IPS-20b (cell line): ENCODE data around the gene TRIM31.

Experiments used
- H3K27ac ChIP-seq: one replicate; pipeline ENCODE4 v1.5.1; 2013; ENCODE audit warnings: low read length
- H3K27me3 ChIP-seq: 2 replicates; pipeline ENCODE4 v1.6.1; 2013; ENCODE audit warnings: mild to moderate bottlenecking, low read length, inconsistent platforms; ENCODE audit not compliant: insufficient read depth
- H3K36me3 ChIP-seq: 2 replicates; pipeline ENCODE4 v1.6.1; 2013; ENCODE audit warnings: low read depth, mild to moderate bottlenecking, inconsistent platforms, low read length, moderate library complexity; ENCODE audit not compliant: insufficient read depth
- H3K4me1 ChIP-seq: 2 replicates; pipeline ENCODE4 v1.6.1; 2013; ENCODE audit warnings: mild to moderate bottlenecking, control low read depth, inconsistent platforms, low read length, moderate library complexity; ENCODE audit not compliant: insufficient read depth
- H3K4me3 ChIP-seq: 2 replicates; pipeline ENCODE4 v1.5.1; 2013; ENCODE audit warnings: mild to moderate bottlenecking, low read length, inconsistent platforms
- H3K9ac ChIP-seq: 2 replicates; pipeline ENCODE4 v1.6.1; 2013; ENCODE audit warnings: low read depth, mild to moderate bottlenecking, inconsistent platforms, low read length, moderate library complexity
- H3K9me3 ChIP-seq: 2 replicates; pipeline ENCODE4 v1.6.1; 2013; ENCODE audit warnings: mild to moderate bottlenecking, low read depth, low read length, inconsistent platforms; ENCODE audit not compliant: insufficient read depth

Gene TRIM31, protein sequence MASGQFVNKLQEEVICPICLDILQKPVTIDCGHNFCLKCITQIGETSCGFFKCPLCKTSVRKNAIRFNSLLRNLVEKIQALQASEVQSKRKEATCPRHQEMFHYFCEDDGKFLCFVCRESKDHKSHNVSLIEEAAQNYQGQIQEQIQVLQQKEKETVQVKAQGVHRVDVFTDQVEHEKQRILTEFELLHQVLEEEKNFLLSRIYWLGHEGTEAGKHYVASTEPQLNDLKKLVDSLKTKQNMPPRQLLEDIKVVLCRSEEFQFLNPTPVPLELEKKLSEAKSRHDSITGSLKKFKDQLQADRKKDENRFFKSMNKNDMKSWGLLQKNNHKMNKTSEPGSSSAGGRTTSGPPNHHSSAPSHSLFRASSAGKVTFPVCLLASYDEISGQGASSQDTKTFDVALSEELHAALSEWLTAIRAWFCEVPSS

GRCh38 chr6:30113003-30113759 is at the start of gene TRIM31:
TSS of gene TRIM31 (minus strand) at chr6:30113090. CDS start at chr6:30112805, 285 bp downstream.
- H3K4me1 ChIP-seq: no peaks in the 10 kb centered on the region
- H3K27me3 ChIP-seq: peaks cover 40% of the 10 kb centered on the region
- H3K9ac ChIP-seq: no peak within 1 kb of the TSS
- H3K4me3 ChIP-seq: no peak within 1 kb of the TSS
- no peaks in the 10 kb centered on the region for H3K36me3 ChIP-seq
- no peaks in the 10 kb centered on the region for H3K9me3 ChIP-seq
- no peak within 1 kb of the TSS for H3K27ac ChIP-seq

GRCh38 chr6:30162265-30163089 is 49.6 kb upstream of the TRIM31 start:
- Histone ChIP-seq H3K27ac (no peak overlapping the region), H3K27me3 (peaks cover 10% of the 10 kb centered on the region; the same call in 1 of the 2 replicates), H3K9me3 (no peaks in the 10 kb centered on the region), H3K4me1 (no peaks in the 10 kb centered on the region), H3K9ac (no peak overlapping the region), H3K36me3 (no peaks in the 10 kb centered on the region), H3K4me3 (no peak overlapping the region)

- H3K4me3 ChIP-seq: no peak within 1 kb of the TSS
- peaks cover 4% of the 10 kb centered on the region; the same call in 1 of the 2 replicates for H3K27me3 ChIP-seq
- no peak within 1 kb of the TSS for H3K9ac ChIP-seq
- H3K9me3 ChIP-seq: no peaks in the 10 kb centered on the region
- no peak within 1 kb of the TSS for H3K27ac ChIP-seq
- H3K4me1 ChIP-seq: no peaks in the 10 kb centered on the region
- H3K36me3 ChIP-seq: no peaks in the 10 kb centered on the region
These were observed 48.1 kb upstream of the TRIM31 start, which contains the start of gene TRIM10 for GRCh38 chr6:30160785-30161531. TSS of gene TRIM10 (minus strand) at chr6:30161211. CDS start at chr6:30160858, 353 bp downstream.

GRCh38 chr6:30160008-30160784 is 47.3 kb upstream of the TRIM31 start:
- Histone ChIP-seq H3K27ac (no peak overlapping the region), H3K4me3 (no peak overlapping the region), H3K9ac (no peak overlapping the region), H3K9me3 (no peaks in the 10 kb centered on the region), H3K4me1 (no peaks in the 10 kb centered on the region), H3K36me3 (no peaks in the 10 kb centered on the region), H3K27me3 (peaks cover 4% of the 10 kb centered on the region; the same call in 1 of the 2 replicates)

GRCh38 chr6:30158475-30159040 is 45.7 kb upstream of the TRIM31 start:
- Histone ChIP-seq H3K27me3 (peaks cover 10% of the 10 kb centered on the region; the same call in 1 of the 2 replicates), H3K9ac (no peak overlapping the region), H3K27ac (no peak overlapping the region), H3K4me3 (no peak overlapping the region), H3K36me3 (no peaks in the 10 kb centered on the region), H3K4me1 (no peaks in the 10 kb centered on the region), H3K9me3 (no peaks in the 10 kb centered on the region)

DNA sequence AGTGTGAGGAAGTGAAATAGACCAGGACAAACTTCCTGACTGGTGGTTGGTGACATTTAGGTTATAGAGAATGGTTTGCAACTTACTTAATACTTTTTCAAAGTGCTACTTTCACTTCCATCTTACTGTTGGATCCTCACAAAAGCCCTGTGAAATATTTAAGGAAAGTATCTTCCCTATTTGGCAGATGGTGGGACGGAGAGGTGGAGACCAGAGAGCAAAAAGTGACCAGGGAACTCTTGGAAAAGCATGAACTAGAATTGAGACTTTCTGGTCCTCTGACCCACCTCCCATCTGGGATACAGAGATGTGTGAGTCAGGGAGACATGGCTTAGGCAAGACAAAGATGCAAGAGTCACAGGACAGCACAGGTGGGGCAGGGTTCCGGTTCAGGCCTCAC is 45.1 kb upstream of the TRIM31 start:
- Histone ChIP-seq H3K27ac (no peak overlapping the region), H3K36me3 (no peaks in the 10 kb centered on the region), H3K9me3 (no peaks in the 10 kb centered on the region), H3K4me3 (no peak overlapping the region), H3K9ac (no peak overlapping the region), H3K27me3 (peaks cover 10% of the 10 kb centered on the region; the same call in 1 of the 2 replicates), H3K4me1 (no peaks in the 10 kb centered on the region)

DNA sequence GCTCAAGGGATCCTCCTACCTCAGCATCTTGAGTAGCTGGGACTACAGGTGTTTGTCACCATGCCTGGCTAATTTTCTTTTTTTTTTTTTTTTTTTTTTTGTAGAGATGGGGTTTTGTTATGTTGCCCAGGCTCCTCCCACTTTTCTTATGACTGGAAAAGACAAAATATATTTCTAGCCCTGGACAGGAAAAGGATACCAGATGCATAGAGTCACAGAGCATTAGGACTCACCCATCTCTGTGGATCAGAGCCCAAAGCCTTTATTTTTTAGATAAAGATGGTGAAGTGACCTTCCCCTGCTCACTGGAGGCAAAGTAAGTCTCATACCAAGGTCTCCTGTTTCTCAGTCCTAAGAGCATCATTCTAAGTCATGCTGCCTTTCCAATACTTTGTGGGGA is 44.7 kb upstream of the TRIM31 start:
- no peaks in the 10 kb centered on the region for H3K4me1 ChIP-seq
- no peaks in the 10 kb centered on the region for H3K9me3 ChIP-seq
- no peaks in the 10 kb centered on the region for H3K36me3 ChIP-seq
- H3K27ac ChIP-seq: no peak overlapping the region
- H3K27me3 ChIP-seq: peaks cover 10% of the 10 kb centered on the region; the same call in 1 of the 2 replicates
- H3K9ac ChIP-seq: no peak overlapping the region
- H3K4me3 ChIP-seq: no peak overlapping the region

DNA sequence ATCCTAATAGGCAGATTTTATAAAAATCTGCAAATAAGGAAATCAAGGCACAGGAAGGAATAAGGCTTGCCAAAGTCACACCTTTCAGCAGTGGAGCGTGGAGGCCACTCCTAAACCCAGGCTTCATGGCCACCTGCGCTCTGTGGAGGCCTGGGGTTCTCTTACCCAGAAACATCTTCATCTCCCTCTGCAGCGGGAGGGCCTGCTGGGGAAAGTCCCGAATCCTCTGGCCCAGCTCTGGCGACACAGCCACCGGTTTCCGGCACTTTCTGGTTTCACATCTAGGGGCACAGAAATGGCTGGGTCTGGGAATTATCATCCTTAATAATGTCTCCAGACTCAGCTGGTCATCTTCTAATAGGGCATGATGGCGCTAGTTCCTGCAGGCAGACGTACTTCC is 43.9 kb upstream of the TRIM31 start:
- no peak overlapping the region for H3K27ac ChIP-seq
- no peaks in the 10 kb centered on the region for H3K4me1 ChIP-seq
- no peaks in the 10 kb centered on the region for H3K36me3 ChIP-seq
- no peak overlapping the region for H3K9ac ChIP-seq
- peaks cover 10% of the 10 kb centered on the region; the same call in 1 of the 2 replicates for H3K27me3 ChIP-seq
- H3K4me3 ChIP-seq: no peak overlapping the region
- no peaks in the 10 kb centered on the region for H3K9me3 ChIP-seq

DNA sequence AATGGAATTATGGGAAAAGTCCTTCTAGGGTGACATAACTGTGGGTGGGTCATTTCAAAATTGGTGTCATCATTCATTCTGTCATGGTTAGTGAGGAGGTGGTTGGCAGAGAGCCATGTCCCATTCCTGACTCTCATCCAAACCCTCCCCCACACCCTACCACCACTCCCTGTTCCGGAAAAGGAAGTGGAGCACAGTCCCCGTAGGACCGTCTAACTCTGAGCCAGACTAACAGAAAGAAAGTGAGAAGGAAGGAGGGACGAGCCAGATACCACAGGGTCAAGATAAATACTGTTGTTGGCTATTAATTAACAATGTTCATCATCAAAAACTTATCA is 43.3 kb upstream of the TRIM31 start:
- no peaks in the 10 kb centered on the region for H3K9me3 ChIP-seq
- no peak overlapping the region for H3K27ac ChIP-seq
- no peaks in the 10 kb centered on the region for H3K4me1 ChIP-seq
- H3K4me3 ChIP-seq: no peak overlapping the region
- peaks cover 10% of the 10 kb centered on the region; the same call in 1 of the 2 replicates for H3K27me3 ChIP-seq
- H3K36me3 ChIP-seq: no peaks in the 10 kb centered on the region
- H3K9ac ChIP-seq: no peak overlapping the region

- Histone ChIP-seq H3K4me1 (no peaks in the 10 kb centered on the region), H3K27ac (no peak overlapping the region), H3K4me3 (no peak overlapping the region), H3K27me3 (peaks cover 10% of the 10 kb centered on the region; the same call in 1 of the 2 replicates), H3K9me3 (no peaks in the 10 kb centered on the region), H3K9ac (no peak overlapping the region), H3K36me3 (no peaks in the 10 kb centered on the region)
These were observed 42.8 kb upstream of the TRIM31 start for GRCh38 chr6:30155520-30156261.
